Measurements from ENCODE around the gene BTG2.
A peak's percentile ranks its signal among the peaks of the same experiment; 100 is the strongest.
"Not testable (repeated sequence)": the region's sequence is repeated elsewhere in the genome, so short reads cannot be mapped to it uniquely, and the experiment has no call there.

The BTG2 gene

DNA sequence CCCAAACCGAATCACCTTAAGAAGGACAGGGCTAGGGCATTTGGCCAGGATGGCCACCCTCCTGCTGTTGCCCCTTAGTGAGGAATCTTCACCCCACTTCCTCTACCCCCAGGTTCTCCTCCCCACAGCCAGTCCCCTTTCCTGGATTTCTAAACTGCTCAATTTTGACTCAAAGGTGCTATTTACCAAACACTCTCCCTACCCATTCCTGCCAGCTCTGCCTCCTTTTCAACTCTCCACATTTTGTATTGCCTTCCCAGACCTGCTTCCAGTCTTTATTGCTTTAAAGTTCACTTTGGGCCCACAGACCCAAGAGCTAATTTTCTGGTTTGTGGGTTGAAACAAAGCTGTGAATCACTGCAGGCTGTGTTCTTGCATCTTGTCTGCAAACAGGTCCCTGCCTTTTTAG, 3.6 kb downstream of the BTG2 start:
- peak overlapping the region; percentile 99 for H3K9ac ChIP-seq (ENCODE audit: low read length)
- H3K4me3 ChIP-seq (ENCODE audit: low read depth, low read length, poor library complexity, severe bottlenecking) = peak overlapping the region; percentile 97
- H3F3A ChIP-seq (ENCODE audit: insufficient read depth, low read length) = peaks cover 53% of the 10 kb centered on the region
- peaks cover 52% of the 10 kb centered on the region for H3K36me3 ChIP-seq (ENCODE audit: insufficient read depth, low read length)
- TF ChIP-seq CTCF (IDR thresholded peaks at IDR 0.05; ENCODE audit: low read length) (no peak), EZH2 (IDR thresholded peaks at IDR 0.05; ENCODE audit: borderline replicate concordance, low read length) (no peak)
- no peak overlapping the region for H2AFZ ChIP-seq (ENCODE audit: low read length)
- H4K20me1 ChIP-seq (ENCODE audit: insufficient read depth, low read length) = no peaks in the 10 kb centered on the region
- peaks cover 65% of the 10 kb centered on the region for H3K4me1 ChIP-seq (ENCODE audit: insufficient read depth, low read length, severe bottlenecking)
- H3K79me2 ChIP-seq (ENCODE audit: insufficient read depth, low read length) = peaks cover 42% of the 10 kb centered on the region
- peak overlapping the region; percentile 99 for H3K27ac ChIP-seq (ENCODE audit: low read depth, low read length, poor library complexity, severe bottlenecking)
- H3K9me2 ChIP-seq (ENCODE audit: low read depth, low read length) = no peaks in the 10 kb centered on the region
- peak overlapping the region; percentile 86 for H3K4me2 ChIP-seq (ENCODE audit: low read length)
- no peaks in the 10 kb centered on the region for H3K9me3 ChIP-seq (ENCODE audit: low read length)
- no peaks in the 10 kb centered on the region for H3K27me3 ChIP-seq (ENCODE audit: insufficient read depth, low read length)

DNA sequence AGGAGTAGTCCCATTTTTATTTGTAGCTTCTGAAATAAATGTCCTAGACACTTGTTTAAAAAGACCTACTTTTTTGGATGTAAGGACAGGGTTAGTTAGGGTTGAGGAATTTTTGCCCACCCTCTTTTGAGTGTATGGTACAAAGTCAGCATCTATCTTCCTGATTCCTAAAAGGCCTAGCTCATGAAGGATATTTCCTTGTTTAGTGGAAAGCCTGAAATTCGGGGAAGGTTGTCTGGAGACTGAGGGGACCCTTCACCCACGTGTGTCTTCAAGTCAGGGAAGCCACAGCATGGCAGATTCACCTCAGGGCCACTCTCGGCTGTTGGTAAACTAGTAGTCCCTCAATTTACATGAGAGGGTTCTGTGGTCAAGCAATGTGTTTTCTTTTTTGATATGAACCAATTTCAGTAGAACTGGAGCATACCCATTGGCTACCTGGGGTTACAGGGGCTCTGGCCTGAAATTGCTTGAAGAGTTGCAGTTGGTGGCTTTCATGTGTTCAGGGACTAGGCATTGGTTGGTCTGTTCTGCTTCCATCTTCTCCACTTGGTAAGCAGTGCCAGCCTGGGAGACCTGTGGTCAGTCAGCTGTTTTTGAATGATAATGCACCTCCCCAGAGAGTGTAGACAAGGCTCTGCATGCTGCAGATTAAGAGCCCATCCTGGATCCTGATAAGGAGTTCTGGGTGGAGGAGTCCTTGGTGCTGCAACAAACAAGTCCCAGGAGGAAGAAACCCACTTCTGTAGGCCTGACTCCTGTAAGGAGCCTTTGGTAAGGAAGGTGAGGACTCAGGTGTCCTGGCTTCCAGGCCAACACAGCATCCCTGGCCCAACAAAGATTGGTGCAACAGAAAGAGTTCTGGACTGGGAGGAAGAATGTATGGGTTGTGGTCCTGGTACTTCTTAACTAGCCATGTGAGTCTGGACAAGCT, 6.3 kb downstream of the BTG2 start:
- Histone ChIP-seq H3F3A (ENCODE audit: insufficient read depth, low read length) (peaks cover 50% of the 10 kb centered on the region), H3K4me3 (ENCODE audit: low read depth, low read length, poor library complexity, severe bottlenecking) (no peak overlapping the region), H3K36me3 (ENCODE audit: insufficient read depth, low read length) (peaks cover 40% of the 10 kb centered on the region), H3K4me2 (ENCODE audit: low read length) (no peak overlapping the region; the same call in 1 of the 2 replicates), H3K9ac (ENCODE audit: low read length) (peak overlapping the region; percentile 8; the same call in 1 of the 2 replicates), H3K27me3 (ENCODE audit: insufficient read depth, low read length) (no peaks in the 10 kb centered on the region), H3K9me2 (ENCODE audit: low read depth, low read length) (no peaks in the 10 kb centered on the region), H4K20me1 (ENCODE audit: insufficient read depth, low read length) (no peaks in the 10 kb centered on the region), H2AFZ (ENCODE audit: low read length) (no peak overlapping the region), H3K79me2 (ENCODE audit: insufficient read depth, low read length) (peaks cover 18% of the 10 kb centered on the region), H3K4me1 (ENCODE audit: insufficient read depth, low read length, severe bottlenecking) (peaks cover 74% of the 10 kb centered on the region), H3K27ac (ENCODE audit: low read depth, low read length, poor library complexity, severe bottlenecking) (peak overlapping the region; percentile 99), H3K9me3 (ENCODE audit: low read length) (no peaks in the 10 kb centered on the region)
- TF ChIP-seq CTCF (IDR thresholded peaks at IDR 0.05; ENCODE audit: low read length) (no peak), EZH2 (IDR thresholded peaks at IDR 0.05; ENCODE audit: borderline replicate concordance, low read length) (no peak)

DNA sequence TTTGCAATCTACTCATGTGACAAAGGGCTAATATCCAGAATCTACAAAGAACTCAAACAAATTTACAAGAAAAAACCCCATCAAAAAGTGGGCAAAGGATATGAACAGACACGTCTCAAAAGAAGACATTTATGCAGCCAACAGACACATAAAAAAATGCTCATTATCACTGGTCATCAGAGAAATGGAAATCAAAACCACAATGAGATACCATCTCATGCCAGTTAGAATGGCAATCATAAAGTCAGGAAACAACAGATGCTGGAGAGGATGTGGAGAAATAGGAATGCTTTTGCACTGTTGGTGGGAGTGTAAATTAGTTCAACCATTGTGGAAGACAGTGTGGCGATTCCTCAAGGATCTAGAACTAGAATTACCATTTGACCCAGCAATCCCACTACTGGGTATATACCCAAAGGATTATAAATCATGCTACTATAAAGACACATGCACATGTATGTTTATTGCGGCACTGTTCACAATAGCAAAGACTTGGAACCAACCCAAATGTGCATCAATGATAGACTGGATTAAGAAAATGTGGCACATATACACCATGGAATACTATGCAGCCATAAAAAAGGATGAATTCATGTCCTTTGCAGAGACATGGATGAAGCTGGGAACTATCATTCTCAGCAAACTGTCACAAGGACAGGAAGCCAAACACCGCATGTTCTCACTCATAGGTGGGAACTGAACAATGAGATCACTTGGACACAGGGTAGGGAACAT, 8.9 kb downstream of the BTG2 start:
- Histone ChIP-seq H3K36me3 (ENCODE audit: insufficient read depth, low read length) (peaks cover 14% of the 10 kb centered on the region), H3F3A (ENCODE audit: insufficient read depth, low read length) (peaks cover 37% of the 10 kb centered on the region), H3K27ac (ENCODE audit: low read depth, low read length, poor library complexity, severe bottlenecking) (peak overlapping the region; percentile 99), H3K4me1 (ENCODE audit: insufficient read depth, low read length, severe bottlenecking) (peaks cover 79% of the 10 kb centered on the region)
- H3K27me3 ChIP-seq (ENCODE audit: insufficient read depth, low read length); H4K20me1 ChIP-seq (ENCODE audit: insufficient read depth, low read length); H3K4me2 ChIP-seq (ENCODE audit: low read length); H2AFZ ChIP-seq (ENCODE audit: low read length); H3K9ac ChIP-seq (ENCODE audit: low read length); H3K9me2 ChIP-seq (ENCODE audit: low read depth, low read length); H3K79me2 ChIP-seq (ENCODE audit: insufficient read depth, low read length); H3K4me3 ChIP-seq (ENCODE audit: low read depth, low read length, poor library complexity, severe bottlenecking); H3K9me3 ChIP-seq (ENCODE audit: low read length): not testable (repeated sequence)
